Measurements from ENCODE around the gene ZWILCH.

ZWILCH gene

DNA sequence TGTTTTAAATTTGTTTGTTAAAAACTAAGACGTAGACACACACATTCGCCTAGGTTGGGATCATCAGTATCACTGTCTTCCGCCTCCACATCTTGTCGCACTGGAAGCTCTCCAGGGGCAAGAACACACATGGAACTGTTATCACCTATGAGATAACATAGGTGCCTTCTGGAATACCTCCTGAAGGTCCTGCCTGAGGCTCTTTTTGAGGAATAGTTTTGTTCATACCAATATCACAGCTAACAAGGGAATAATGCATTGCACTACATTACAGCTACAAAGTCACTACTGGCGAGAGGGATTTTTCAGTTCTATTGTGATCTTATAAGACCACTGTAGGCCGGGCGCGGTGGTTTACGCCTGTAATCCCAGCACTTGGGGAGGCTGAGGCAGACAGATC lies 29.9 kb downstream of the ZWILCH start:
- in situ Hi-C loops (cut with HindIII; ENCODE audit: low sequenced_read_pairs): no loop called here

- in situ Hi-C loops (cut with HindIII; ENCODE audit: low sequenced_read_pairs): no loop called here
Measured at GRCh38 chr15:66542896-66543295, 37.8 kb downstream of the ZWILCH start.

DNA sequence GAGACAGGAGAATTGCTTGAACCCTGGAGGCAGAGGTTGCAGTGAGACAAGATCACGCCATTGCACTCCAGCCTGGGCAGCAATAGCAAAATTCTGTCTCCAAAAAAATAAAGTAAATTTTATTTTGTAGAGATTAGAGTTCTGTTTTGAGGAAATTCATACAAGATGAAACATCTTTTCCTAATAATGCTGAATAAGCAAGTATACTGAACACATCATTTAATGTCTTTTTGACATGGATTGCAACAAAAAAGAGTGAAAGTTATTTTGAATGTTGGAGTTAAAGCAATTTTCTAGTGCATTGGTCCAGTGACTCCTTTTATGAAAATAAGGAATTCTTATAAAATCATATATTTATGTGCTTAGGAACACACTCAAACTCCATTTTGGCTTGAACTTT lies 40.1 kb downstream of the ZWILCH start:
- in situ Hi-C loops (cut with HindIII; ENCODE audit: low sequenced_read_pairs): no loop called here

DNA sequence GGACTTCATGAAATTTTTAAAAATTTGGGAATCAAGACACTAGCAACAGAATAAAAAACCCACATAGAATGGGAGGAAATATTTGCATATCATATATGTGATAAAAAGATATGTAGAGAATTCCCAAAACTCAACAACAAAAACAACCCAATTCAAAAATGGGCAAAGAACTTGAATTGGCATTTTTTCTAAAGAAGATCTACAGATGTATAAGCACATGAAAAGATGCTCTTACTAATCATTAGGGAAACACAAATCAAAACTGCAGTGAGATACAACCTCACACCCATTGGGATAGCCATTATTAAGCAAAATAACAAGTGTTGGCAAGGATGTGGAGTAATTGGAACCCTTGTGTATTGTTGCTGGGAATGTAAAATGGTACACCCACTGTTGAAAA lies 50.6 kb downstream of the ZWILCH start:
- in situ Hi-C loops (cut with HindIII; ENCODE audit: low sequenced_read_pairs): no loop called here

GRCh38 chr15:66558271-66558670 lies 53.1 kb downstream of the ZWILCH start:
- in situ Hi-C loops (cut with HindIII; ENCODE audit: low sequenced_read_pairs): no loop called here

DNA sequence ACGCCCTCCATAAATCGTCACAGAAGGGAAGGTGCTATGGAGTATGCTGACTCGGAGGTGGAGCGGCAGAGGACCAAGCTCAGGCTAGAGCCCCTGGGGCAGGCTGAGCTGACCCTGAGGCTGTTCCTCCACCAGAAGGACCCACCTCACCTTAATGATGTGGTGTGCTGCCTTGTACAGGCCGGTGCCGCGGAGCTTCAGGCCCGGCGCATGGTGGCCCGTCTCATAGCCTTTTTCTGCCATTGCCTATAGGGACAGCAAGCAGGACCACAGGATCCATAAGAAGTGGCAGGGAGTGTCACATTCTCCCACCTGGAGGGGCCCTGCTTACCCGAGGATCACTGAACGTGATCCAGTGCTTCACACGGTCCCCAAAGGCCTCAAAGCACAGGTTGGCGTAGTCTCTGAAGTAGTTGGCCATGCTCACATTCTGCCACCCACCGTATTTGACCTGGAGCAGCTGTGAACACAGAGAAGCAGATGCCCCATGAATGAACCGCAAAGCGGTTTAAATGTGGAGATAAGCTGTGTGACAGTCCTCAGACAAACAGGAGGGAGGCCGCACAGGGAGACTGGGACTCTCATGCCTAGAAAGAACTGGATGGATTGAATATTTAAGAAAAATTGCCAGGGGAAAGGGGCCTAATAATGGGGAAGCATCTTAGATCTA lies 55.9 kb downstream of the ZWILCH start:
- in situ Hi-C loops (cut with HindIII; ENCODE audit: low sequenced_read_pairs): no loop called here

DNA sequence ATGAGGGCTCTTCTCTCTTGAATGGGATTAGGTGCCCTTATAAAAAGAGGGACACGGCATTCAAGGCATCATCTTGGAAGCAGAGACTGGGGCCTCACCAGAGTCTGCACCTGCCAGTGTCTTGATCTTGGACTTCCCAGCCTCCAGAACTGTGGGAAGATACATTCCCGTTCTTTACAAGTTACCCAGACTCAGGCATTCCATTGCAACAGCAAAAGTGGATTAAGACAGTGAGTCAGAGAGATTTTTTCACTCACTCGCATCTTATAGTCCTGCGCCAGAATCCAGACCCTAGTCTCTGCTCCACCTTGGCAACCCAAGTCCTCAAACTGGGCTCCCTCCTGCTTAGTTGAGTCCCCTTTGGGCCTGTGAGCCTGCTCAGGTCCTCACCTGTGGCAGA lies 58.0 kb downstream of the ZWILCH start:
- in situ Hi-C loops (cut with HindIII; ENCODE audit: low sequenced_read_pairs): no loop called here

DNA sequence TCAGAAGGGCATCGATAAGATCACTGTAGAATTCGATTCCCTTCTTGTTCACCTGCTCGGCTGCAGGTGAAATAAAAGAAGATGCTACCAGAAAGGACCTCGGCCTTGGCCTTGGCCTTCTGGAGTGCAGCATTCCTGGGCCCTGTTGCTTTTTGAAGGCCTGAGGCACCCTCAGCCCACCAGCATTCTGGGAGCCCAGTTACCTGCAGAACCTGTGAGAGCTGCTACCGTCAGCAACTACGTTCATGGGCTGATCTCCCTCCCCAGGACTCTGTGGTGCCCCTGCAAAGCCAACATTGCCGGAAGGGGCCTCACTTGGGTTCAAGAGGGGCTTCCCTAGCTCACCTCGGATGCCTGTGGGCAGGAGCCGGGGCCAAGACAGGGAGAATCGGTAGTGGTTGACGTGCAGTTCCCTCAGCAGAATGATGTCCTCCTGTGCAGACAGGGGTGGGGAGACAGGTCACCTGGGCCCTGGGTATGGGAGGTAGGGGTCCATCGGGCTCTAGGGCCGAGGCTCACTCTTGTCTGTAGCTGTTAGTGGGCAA lies 58.5 kb downstream of the ZWILCH start:
- in situ Hi-C loops (cut with HindIII; ENCODE audit: low sequenced_read_pairs): no loop called here

GRCh38 chr15:66564136-66565041 lies 59.3 kb downstream of the ZWILCH start:
- in situ Hi-C loops (cut with HindIII; ENCODE audit: low sequenced_read_pairs): no loop called here

- in situ Hi-C loops (cut with HindIII; ENCODE audit: low sequenced_read_pairs): no loop called here
Measured at GRCh38 chr15:66565141-66565641, 60.1 kb downstream of the ZWILCH start.

DNA sequence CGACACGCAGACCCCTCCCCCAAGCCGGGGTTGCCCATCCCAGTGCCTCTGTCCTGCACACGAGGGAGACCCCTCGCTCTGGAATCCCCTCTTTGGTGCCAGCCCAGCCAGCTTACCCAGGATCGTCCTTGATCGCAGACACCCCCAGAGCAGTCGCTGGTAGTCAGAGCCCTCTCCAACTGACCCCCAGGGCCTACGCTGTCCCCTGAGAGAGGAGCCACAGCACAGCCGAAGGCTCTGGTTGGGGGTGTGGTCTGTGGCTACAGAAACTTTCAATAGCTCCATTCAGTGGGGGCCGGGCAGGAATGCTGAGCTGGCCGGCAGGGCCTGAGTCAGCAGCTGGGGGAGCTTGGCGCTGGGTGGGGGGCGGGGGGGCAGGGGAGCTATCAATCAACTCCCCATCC lies 60.6 kb downstream of the ZWILCH start, which contains the start of gene LCTL:
Gene LCTL (minus strand): TSS at position 258 of the 404 bp plus-strand sequence. CDS start 633 bp downstream, outside the sequence.
- in situ Hi-C loops (cut with HindIII; ENCODE audit: low sequenced_read_pairs): no loop called here

DNA sequence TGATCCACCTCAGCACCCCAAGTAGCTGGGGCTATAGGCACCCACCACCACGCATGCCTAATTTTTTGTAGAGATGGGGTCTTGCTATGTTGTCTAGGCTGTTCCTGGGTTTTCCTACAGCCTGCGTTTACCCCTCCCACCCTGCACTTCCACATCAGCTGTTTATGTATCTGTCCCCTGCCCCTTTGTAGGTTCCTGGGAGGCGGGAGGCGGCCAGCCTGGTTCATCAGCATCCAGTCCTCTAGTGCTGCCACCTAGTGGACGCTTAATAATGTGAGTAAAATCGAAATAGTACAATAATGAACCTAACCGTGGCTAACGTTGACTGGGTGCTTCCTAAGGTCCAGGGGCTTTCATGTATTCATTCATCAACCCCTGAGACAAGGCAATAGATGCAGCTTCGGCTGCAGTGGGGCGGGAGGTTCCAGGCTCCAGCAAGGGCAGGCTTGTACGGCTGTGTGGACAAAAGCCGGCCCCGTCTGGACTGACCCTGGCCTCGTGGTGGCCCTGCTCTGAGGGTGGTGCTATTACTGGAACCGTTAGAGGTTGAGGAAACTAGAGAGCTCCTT lies 61.9 kb downstream of the ZWILCH start:
- in situ Hi-C loops (cut with HindIII; ENCODE audit: low sequenced_read_pairs): no loop called here

- in situ Hi-C loops (cut with HindIII; ENCODE audit: low sequenced_read_pairs): no loop called here
Measured at GRCh38 chr15:66567897-66568296, 62.8 kb downstream of the ZWILCH start.

DNA sequence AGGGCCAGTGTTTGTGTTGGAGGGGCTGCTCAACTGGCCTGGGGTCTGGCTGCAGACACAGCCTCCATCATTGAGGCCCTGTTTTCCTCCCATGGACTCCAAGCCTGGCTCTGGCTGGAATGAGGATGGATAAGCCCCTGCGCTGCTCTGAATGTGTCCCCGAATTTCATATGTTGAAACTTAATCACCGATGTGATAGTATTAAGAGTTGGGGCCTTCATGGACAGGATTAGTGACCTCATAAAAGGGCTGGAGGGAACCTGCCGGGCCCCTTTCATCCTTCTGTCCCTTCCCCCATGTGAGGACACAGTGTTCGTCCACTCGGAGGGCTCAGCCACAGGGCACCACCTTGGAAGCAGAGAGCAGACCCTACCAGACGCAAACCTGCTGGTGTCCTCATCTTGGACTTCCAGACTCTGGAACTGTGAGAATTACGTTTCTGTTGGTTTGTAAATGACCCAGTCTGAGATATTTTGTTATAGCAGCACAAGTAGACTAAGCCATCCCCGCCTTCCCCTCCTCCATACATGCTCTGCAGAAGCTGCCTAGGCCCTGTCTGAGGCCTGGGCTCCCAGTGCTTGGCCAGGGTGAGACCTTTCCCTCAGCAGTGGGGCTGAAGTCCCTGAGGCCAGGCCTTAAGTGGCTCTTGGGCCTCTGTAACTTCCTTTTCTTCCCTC lies 64.5 kb downstream of the ZWILCH start:
- in situ Hi-C loops (cut with HindIII; ENCODE audit: low sequenced_read_pairs): no loop called here

- in situ Hi-C loops (cut with HindIII; ENCODE audit: low sequenced_read_pairs): no loop called here
Measured at GRCh38 chr15:66570327-66570726, 65.2 kb downstream of the ZWILCH start.

DNA sequence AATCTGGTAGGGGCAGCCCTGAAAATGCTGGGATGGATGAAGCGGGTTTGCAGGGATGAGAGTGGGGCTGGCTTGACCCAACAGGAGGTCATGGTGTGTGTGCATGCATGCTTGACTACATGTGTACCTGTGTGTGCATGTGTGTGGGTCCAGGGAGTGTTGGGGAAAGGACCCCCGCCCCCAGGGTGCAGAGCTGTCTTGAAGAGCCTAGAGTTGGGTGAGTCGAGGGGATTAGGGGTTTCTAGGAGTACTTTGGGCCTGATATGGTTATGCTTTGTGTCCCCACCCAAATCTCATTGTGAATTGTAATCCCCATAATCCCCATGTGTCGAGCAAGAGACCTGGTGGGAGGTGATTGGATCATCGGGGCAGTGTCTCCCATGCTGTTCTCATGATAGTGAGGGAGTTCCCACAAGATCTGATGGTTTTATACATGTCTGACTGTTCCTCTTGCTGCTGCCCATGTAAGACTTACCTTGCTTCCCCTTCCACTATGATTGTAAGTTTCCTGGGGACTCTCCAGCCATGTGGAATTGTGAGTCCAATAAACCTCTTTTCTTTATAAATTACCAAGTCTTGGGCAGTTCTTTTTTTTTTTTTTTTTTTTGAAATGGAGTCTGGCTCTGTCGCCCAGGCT lies 65.8 kb downstream of the ZWILCH start:
- in situ Hi-C loops (cut with HindIII; ENCODE audit: low sequenced_read_pairs): no loop called here

DNA sequence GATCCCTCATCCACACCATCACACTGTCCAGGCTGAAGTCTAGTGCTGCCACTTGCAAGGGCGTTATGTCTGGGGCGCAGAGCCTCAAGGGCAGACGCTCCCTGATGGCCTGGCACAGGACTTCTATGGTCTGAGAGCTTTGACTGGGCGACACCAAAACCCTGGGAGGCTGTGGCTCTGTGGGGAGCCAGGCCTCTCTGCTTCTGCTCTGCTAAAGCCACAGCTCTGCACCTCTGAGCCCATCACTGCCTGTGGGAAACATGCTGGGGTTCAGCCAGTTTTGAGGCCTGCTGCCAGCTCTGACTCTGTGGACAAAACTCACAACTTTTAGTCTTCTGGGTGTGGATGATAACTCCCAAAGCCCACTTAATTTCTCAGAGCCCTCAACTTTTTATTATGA lies 67.0 kb downstream of the ZWILCH start:
- in situ Hi-C loops (cut with HindIII; ENCODE audit: low sequenced_read_pairs): no loop called here

DNA sequence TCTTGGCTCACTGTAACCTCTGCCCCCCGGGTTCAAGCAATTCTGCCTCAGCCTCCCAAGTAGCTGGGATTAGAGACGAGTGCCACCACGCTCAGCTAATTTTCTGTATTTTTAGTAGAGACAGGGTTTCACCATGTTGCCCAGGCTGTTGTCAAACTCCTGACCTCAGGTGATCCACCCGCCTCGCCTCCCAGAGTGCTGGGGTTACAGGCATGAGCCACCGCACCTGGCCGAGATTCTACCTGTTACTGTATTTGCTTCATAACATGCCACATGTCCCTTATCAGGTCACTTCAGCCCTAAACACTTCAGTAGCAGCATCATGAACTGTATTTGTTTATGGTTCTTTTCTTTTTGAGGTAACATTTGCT lies 68.2 kb downstream of the ZWILCH start:
- in situ Hi-C loops (cut with HindIII; ENCODE audit: low sequenced_read_pairs): no loop called here

DNA sequence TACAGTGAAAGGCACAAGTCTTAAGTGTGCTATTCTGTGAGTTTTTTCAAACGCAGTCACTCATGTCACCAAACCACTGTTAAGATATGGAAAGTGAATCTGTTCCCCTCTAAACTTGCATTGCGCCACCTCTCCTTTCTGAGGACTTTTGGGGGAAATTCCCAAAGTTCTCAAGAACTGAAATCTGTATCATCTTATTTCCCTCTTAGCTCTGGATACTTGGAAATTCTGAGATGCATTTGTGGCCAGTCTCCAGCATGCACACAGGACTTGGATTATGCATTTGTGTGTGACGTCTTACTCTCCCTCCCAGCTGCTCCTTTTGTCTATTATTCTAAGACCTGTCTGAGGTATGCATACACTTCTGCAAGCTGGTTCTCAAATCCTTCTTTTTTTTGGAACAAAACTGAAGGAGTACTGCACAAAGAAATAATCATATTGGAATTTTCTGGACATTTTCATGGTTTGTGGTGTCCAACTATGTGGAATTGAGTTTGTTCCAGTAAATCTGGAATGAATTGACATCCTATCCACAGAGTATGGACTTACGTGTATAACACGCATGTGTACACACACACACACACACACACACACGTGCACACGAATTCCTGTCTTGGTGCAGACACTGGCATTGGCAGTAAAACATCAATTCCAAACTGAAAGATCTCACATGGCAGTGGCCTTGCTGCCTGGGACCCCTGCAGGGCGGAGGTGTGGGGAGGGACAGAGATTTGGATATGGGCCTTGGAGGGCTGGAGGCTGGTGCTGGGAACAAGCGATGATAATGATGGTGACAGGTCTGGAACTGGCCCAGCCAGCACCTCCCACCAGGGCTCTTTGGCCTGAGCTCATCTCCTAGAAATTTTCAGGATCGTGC lies 68.8 kb downstream of the ZWILCH start:
- in situ Hi-C loops (cut with HindIII; ENCODE audit: low sequenced_read_pairs): no loop called here

DNA sequence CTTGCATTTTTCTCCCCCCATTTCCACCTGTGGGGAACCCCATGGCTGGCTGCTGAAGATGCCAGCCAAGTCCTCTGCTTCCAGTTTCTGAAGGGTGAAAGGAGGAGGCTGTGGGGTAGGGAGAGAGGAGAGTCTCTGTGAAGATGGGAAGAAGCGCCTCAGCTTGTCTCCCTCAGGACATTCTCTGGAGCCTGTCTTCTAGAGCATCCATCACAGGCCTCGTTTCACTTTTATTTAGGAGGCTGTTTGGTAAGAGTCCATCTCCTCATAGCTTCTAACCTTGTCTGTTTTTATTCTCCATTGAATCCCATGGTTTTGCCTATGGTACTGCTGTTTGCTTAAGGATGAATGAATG lies 69.4 kb downstream of the ZWILCH start:
- in situ Hi-C loops (cut with HindIII; ENCODE audit: low sequenced_read_pairs): no loop called here

Data from DLD1 (cell line).